Astrocyte (in vitro differentiated cells and primary cell): ENCODE results near the gene GPBP1L1. TPM values are rescaled to one million over a fixed set of nuclear protein-coding genes. Genes with fewer than 3 reads are reported as not detected.

Experiments
- DNase-seq: peaks from one replicate; pipeline ENCODE4 v3.0.0-alpha.2; 2010; ENCODE audit warnings: low read depth
- FAIRE-seq: peaks from 2 replicates; lab custom pipeline; 2011; peaks lifted over from hg19 to GRCh38; lab: Jason Lieb, UNC
- H2AFZ ChIP-seq: 2 replicates; pipeline ENCODE4 v1.6.0; 2012; ENCODE audit warnings: low read depth, low read length, inconsistent platforms
- H3K27ac ChIP-seq: 2 replicates; pipeline ENCODE4 v1.5.1; 2011; ENCODE audit warnings: low read depth, low read length, inconsistent platforms
- H3K27me3 ChIP-seq: 2 replicates; pipeline ENCODE4 v1.6.0; 2011; ENCODE audit warnings: low read length, inconsistent platforms; ENCODE audit not compliant: insufficient read depth
- H3K36me3 ChIP-seq: 2 replicates; pipeline ENCODE4 v1.5.1; 2011; ENCODE audit warnings: low read length, inconsistent platforms; ENCODE audit not compliant: insufficient read depth
- H3K4me1 ChIP-seq: 2 replicates; pipeline ENCODE4 v1.5.1; 2011; ENCODE audit warnings: low read length, inconsistent platforms; ENCODE audit not compliant: insufficient read depth
- H3K4me2 ChIP-seq: 2 replicates; pipeline ENCODE4 v1.6.0; 2012; ENCODE audit warnings: low read length, inconsistent platforms
- H3K4me3 ChIP-seq: 2 replicates; pipeline ENCODE4 v1.5.1; 2011; ENCODE audit warnings: low read depth, mild to moderate bottlenecking, low read length, inconsistent platforms; ENCODE audit not compliant: insufficient read depth
- H3K79me2 ChIP-seq: 2 replicates; pipeline ENCODE4 v1.6.0; 2012; ENCODE audit warnings: mild to moderate bottlenecking, low read length, inconsistent platforms; ENCODE audit not compliant: insufficient read depth
- H3K9ac ChIP-seq: 2 replicates; pipeline ENCODE4 v1.6.0; 2012; ENCODE audit warnings: mild to moderate bottlenecking, low read length, inconsistent platforms
- H3K9me3 ChIP-seq: 2 replicates; pipeline ENCODE4 v1.5.1; 2012; ENCODE audit warnings: low read depth, mild to moderate bottlenecking, low read length, inconsistent platforms; ENCODE audit not compliant: insufficient read depth
- H4K20me1 ChIP-seq: 2 replicates; pipeline ENCODE4 v1.6.0; 2012; ENCODE audit warnings: low read length, inconsistent platforms; ENCODE audit not compliant: insufficient read depth
- H3K27ac Mint-ChIP-seq: one replicate; pipeline ENCODE4 v1.8.0; 2021; ENCODE audit warnings: mild to moderate bottlenecking, mixed read lengths; ENCODE audit not compliant: unreplicated experiment
- H3K27me3 Mint-ChIP-seq: one replicate; pipeline ENCODE4 v1.8.0; 2021; ENCODE audit warnings: low read depth, mixed read lengths; ENCODE audit not compliant: unreplicated experiment
- H3K36me3 Mint-ChIP-seq: one replicate; pipeline ENCODE4 v1.8.0; 2021; ENCODE audit warnings: low read depth, mixed read lengths; ENCODE audit not compliant: unreplicated experiment
- H3K4me1 Mint-ChIP-seq: one replicate; pipeline ENCODE4 v1.8.0; 2021; ENCODE audit warnings: low read depth, mixed read lengths; ENCODE audit not compliant: unreplicated experiment
- H3K4me3 Mint-ChIP-seq: one replicate; pipeline ENCODE4 v1.8.0; 2021; ENCODE audit warnings: mild to moderate bottlenecking, moderate library complexity, mixed read lengths; ENCODE audit not compliant: unreplicated experiment
- H3K9me3 Mint-ChIP-seq: one replicate; pipeline ENCODE4 v1.8.0; 2021; ENCODE audit warnings: mild to moderate bottlenecking, mixed read lengths; ENCODE audit not compliant: unreplicated experiment
- CTCF ChIP-seq: IDR thresholded peaks from 2 replicates; pipeline ENCODE4 v1.5.1; 2011; ENCODE audit warnings: low read depth, mild to moderate bottlenecking, inconsistent platforms, low read length, moderate library complexity; ENCODE audit not compliant: insufficient read depth
- EZH2 ChIP-seq: IDR thresholded peaks from 2 replicates; pipeline ENCODE4 v1.6.1; 2012; ENCODE audit warnings: mild to moderate bottlenecking, low read length, inconsistent platforms; ENCODE audit not compliant: insufficient read depth
- total RNA-seq: library from RNA; stranded (reverse); gene quantifications from 2 replicates; pipeline ENCODE4 v1.2.1, GENCODE V29; 2021

The GPBP1L1 gene
- total RNA-seq, 1 donor from 2014 or later, result 116 TPM

GRCh38 chr1:45622524-45623394 is 63.6 kb downstream of the GPBP1L1 start:
- no peak for DNase-seq
- no peak overlapping the region for H3K27ac Mint-ChIP-seq
- TF ChIP-seq CTCF, result no peak
- no peak for TF ChIP-seq EZH2
- Histone ChIP-seq H3K9me3 (no peaks in the 10 kb centered on the region), H3K4me3 (no peak overlapping the region), H2AFZ (no peak overlapping the region), H3K36me3 (peaks cover 5% of the 10 kb centered on the region), H3K4me2 (no peak overlapping the region), H4K20me1 (peaks cover 10% of the 10 kb centered on the region), H3K27ac (no peak overlapping the region), H3K9ac (no peak overlapping the region), H3K27me3 (no peaks in the 10 kb centered on the region), H3K79me2 (no peaks in the 10 kb centered on the region), H3K4me1 (no peaks in the 10 kb centered on the region)
- no peaks in the 10 kb centered on the region for H3K9me3 Mint-ChIP-seq
- peaks cover 5% of the 10 kb centered on the region for H3K4me1 Mint-ChIP-seq
- H3K4me3 Mint-ChIP-seq, result no peak overlapping the region
- peaks cover 20% of the 10 kb centered on the region for H3K36me3 Mint-ChIP-seq
- H3K27me3 Mint-ChIP-seq, result no peaks in the 10 kb centered on the region
- FAIRE-seq, result no peak

DNA sequence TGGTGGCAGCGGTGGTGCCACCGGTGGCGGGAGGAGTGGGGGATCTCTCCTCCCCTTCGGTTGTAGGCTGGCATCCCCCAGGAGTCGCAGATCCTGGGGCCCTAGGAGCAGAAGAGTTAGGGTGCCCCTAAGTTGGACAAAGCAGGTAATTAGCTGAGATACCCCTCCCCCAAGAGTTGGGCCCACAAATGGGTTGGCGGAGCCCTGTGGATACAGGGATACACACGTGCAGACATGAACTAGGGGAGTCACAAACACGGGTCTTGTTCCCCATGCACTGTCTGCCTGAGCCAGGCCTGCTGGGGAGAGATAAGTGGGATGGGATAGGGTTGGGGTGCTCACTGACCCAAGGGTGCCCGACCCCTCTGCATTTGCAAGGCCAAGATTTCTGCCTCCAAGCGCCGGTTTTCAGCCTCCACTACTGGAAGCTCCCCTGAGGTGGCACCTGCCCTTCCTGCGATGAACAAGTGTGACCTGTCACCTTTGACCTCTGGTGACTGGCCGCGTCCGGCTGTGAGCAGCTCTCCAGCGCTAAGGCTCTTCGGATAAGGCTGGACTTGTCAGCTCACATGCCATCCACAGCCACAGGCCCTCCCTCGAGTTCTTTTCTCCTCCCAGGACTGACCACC is 64.3 kb downstream of the GPBP1L1 start:
- Histone ChIP-seq H3K9ac (no peak overlapping the region), H3K36me3 (peaks cover 11% of the 10 kb centered on the region), H3K27ac (no peak overlapping the region), H4K20me1 (peaks cover 10% of the 10 kb centered on the region), H3K79me2 (no peaks in the 10 kb centered on the region), H3K9me3 (no peaks in the 10 kb centered on the region), H3K27me3 (no peaks in the 10 kb centered on the region), H3K4me1 (no peaks in the 10 kb centered on the region), H3K4me2 (no peak overlapping the region), H2AFZ (no peak overlapping the region), H3K4me3 (no peak overlapping the region)
- no peak for FAIRE-seq
- peaks cover 5% of the 10 kb centered on the region for H3K4me1 Mint-ChIP-seq
- H3K36me3 Mint-ChIP-seq, result peaks cover 22% of the 10 kb centered on the region
- TF ChIP-seq EZH2, result no peak
- TF ChIP-seq CTCF, result no peak
- H3K9me3 Mint-ChIP-seq, result no peaks in the 10 kb centered on the region
- no peak overlapping the region for H3K27ac Mint-ChIP-seq
- H3K4me3 Mint-ChIP-seq, result no peak overlapping the region
- no peak for DNase-seq
- no peaks in the 10 kb centered on the region for H3K27me3 Mint-ChIP-seq

GRCh38 chr1:45621501-45621836 is 64.9 kb downstream of the GPBP1L1 start:
- DNase-seq (no peak), FAIRE-seq (no peak)
- peaks cover 14% of the 10 kb centered on the region for H3K36me3 ChIP-seq
- H3K27me3 Mint-ChIP-seq, result no peaks in the 10 kb centered on the region
- H2AFZ ChIP-seq, result no peak overlapping the region
- peaks cover 5% of the 10 kb centered on the region for H3K4me1 Mint-ChIP-seq
- no peak overlapping the region for H3K4me2 ChIP-seq
- H4K20me1 ChIP-seq, result peaks cover 10% of the 10 kb centered on the region
- H3K79me2 ChIP-seq, result no peaks in the 10 kb centered on the region
- H3K4me3 ChIP-seq, result no peak overlapping the region
- H3K27me3 ChIP-seq, result no peaks in the 10 kb centered on the region
- peaks cover 24% of the 10 kb centered on the region for H3K36me3 Mint-ChIP-seq
- H3K27ac ChIP-seq, result no peak overlapping the region
- H3K4me3 Mint-ChIP-seq, result no peak overlapping the region
- no peak overlapping the region for H3K9ac ChIP-seq
- no peaks in the 10 kb centered on the region for H3K9me3 Mint-ChIP-seq
- no peak overlapping the region for H3K27ac Mint-ChIP-seq
- H3K9me3 ChIP-seq, result no peaks in the 10 kb centered on the region
- no peaks in the 10 kb centered on the region for H3K4me1 ChIP-seq
- TF ChIP-seq CTCF (no peak), EZH2 (no peak)
